ENCODE measurements around the gene PSMB7. TPM values are rescaled to one million over a fixed set of nuclear protein-coding genes. Genes with fewer than 3 reads are reported as not detected.

PSMB7 gene
- total and polyA plus RNA-seq, 2 of the 4 experiments (the other 2 are of a cell fraction) = 340 to 430 TPM

DNA sequence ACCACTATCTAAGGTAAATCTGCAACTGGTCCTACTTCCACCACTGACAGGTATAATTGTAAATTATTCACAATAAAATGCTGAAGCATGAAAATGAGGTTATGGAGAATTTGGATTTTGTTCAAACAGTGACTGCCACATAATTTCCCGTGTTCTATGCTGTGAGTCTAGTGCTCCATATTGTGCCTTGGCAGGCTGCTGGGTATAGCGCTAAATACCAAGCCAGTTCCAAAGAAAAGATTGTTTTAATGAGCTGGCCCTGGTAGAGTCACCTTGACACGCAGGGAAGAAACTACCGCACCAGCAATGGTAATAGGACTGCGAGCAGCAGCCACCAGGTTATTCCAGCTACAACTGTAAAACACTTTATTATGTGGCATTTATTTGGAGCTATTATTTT, 30.4 kb downstream of the PSMB7 start:
- Histone ChIP-seq H3K9me3 (ENCODE audit: control insufficient read depth, insufficient read depth, low read length) (no peaks in the 10 kb centered on the region), H2AK5ac (ENCODE audit: low read depth, low read length) (no peak overlapping the region), H2BK5ac (ENCODE audit: low read depth, low read length, poor library complexity, severe bottlenecking) (no peak overlapping the region), H3K4me1 (ENCODE audit: control insufficient read depth, insufficient read depth, low read length) (peaks cover 12% of the 10 kb centered on the region), H4K5ac (ENCODE audit: low read depth, low read length) (no peak overlapping the region), H3K23ac (ENCODE audit: low read depth, low read length) (no peak overlapping the region), H3K4me3 (ENCODE audit: insufficient read depth, low read depth, low read length) (no peak overlapping the region), H2AFZ (replicated peaks; ENCODE audit: low read length, poor library complexity) (no peak overlapping the region), H3K56ac (ENCODE audit: extremely low read depth, insufficient read depth, low read length) (no peak overlapping the region), H3K18ac (ENCODE audit: low read depth, low read length) (no peak overlapping the region), H3K27ac (ENCODE audit: insufficient read depth, low read length) (no peak overlapping the region), H4K8ac (ENCODE audit: low read depth in 2 of 2, low read length in 2 of 2) (no peak overlapping the region), H2BK20ac (ENCODE audit: low read depth, low read length) (no peak overlapping the region), H3K36me3 (ENCODE audit: control insufficient read depth, insufficient read depth, low read length) (peaks cover 16% of the 10 kb centered on the region), H3K79me1 (ENCODE audit: low read depth in 1 of 2, low read length in 2 of 2) (peaks cover 40 to 79% of the 10 kb centered on the region in 2 experiments), H3K4ac (ENCODE audit: low read depth, low read length) (no peak overlapping the region), H2BK15ac (ENCODE audit: low read depth, low read length) (no peak overlapping the region), H3K27me3 (ENCODE audit: control insufficient read depth, insufficient read depth, low read length) (no peaks in the 10 kb centered on the region), H3K4me2 (ENCODE audit: low read depth, low read length) (no peak overlapping the region), H4K91ac (ENCODE audit: insufficient read depth, low read depth, low read length) (no peak overlapping the region), H2BK120ac (ENCODE audit: low read depth, low read length) (no peak overlapping the region), H3K9ac (ENCODE audit: low read depth, low read length) (no peak overlapping the region), H3K9me1 (ENCODE audit: insufficient read depth, low read length) (peaks cover 13% of the 10 kb centered on the region), H3K14ac (replicated peaks; ENCODE audit: low read depth, low read length) (no peak overlapping the region), H2AK9ac (replicated peaks; ENCODE audit: low read depth, low read length, poor library complexity) (no peak overlapping the region), H4K20me1 (ENCODE audit: insufficient read depth, low read length) (peaks cover 63% of the 10 kb centered on the region)
- dilution Hi-C loops (cut with HindIII; ENCODE audit: low sequenced_read_pairs, unreplicated experiment) = no loop called here
- WGBS, 2 experiments (ENCODE audit: extremely low coverage in 2 of 2, insufficient read length in 1 of 2) = 71% methylated on average over 1 of the region's 5 CpGs; no CpG with 5 or more reads in 1 of the 2 experiments
- in situ Hi-C loops (cut with MboI; ENCODE audit: low sequenced_read_pairs) = no loop called here
- TF ChIP-seq BHLHE40 (IDR thresholded peaks at IDR 0.05; ENCODE audit: low read depth, low read length) = no peak
- no peak for TF ChIP-seq RFX5 (IDR thresholded peaks at IDR 0.05; ENCODE audit: low read depth, low read length)
- TF ChIP-seq MAZ (IDR thresholded peaks at IDR 0.05; ENCODE audit: borderline replicate concordance, low read depth, low read length) = no peak
- no peak for TF ChIP-seq RCOR1 (IDR thresholded peaks at IDR 0.05; ENCODE audit: insufficient replicate concordance, low read length)
- TF ChIP-seq, protein P1, sequence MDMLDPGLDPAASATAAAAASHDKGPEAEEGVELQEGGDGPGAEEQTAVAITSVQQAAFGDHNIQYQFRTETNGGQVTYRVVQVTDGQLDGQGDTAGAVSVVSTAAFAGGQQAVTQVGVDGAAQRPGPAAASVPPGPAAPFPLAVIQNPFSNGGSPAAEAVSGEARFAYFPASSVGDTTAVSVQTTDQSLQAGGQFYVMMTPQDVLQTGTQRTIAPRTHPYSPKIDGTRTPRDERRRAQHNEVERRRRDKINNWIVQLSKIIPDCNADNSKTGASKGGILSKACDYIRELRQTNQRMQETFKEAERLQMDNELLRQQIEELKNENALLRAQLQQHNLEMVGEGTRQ (IDR thresholded peaks at IDR 0.05; ENCODE audit: low read depth, low read length) = no peak
- no peak for TF ChIP-seq MXI1 (IDR thresholded peaks at IDR 0.05; ENCODE audit: borderline replicate concordance, low read depth, low read length)
- no peak for TF ChIP-seq CEBPB (IDR thresholded peaks at IDR 0.05; ENCODE audit: low read depth, low read length)
- no peak for ATAC-seq (ENCODE audit: low read depth)
- ChIA-PET CTCF (no interaction called here), POLR2A (ENCODE audit: unreplicated experiment) (no interaction called here)
- intact Hi-C loops (cut with micrococcal nuclease) = no loop called here
- no peak for DNase-seq
- BruUV-seq (replicated peaks) = no TSS peak
